Measurements from ENCODE around the gene SNRPA1.

GRCh38 chr15:101277038-101277822, 17.8 kb downstream of the SNRPA1 start, which contains the start of gene SELENOS:
- TF ChIP-seq CTCF (IDR thresholded peaks at IDR 0.05) (peak in 2 of 6 experiments; percentile 3 to 44), POLR2A (IDR thresholded peaks at IDR 0.05) (peak in 3 of 4 donors; percentile 91 to 97 (median 97))
